ENCODE measurements around the gene GSDMA. TPM values are rescaled to one million over a fixed set of nuclear protein-coding genes. Genes with fewer than 3 reads are reported as not detected.

GSDMA gene
- total RNA-seq, 1 experiment from 2014 or later = not detected

DNA sequence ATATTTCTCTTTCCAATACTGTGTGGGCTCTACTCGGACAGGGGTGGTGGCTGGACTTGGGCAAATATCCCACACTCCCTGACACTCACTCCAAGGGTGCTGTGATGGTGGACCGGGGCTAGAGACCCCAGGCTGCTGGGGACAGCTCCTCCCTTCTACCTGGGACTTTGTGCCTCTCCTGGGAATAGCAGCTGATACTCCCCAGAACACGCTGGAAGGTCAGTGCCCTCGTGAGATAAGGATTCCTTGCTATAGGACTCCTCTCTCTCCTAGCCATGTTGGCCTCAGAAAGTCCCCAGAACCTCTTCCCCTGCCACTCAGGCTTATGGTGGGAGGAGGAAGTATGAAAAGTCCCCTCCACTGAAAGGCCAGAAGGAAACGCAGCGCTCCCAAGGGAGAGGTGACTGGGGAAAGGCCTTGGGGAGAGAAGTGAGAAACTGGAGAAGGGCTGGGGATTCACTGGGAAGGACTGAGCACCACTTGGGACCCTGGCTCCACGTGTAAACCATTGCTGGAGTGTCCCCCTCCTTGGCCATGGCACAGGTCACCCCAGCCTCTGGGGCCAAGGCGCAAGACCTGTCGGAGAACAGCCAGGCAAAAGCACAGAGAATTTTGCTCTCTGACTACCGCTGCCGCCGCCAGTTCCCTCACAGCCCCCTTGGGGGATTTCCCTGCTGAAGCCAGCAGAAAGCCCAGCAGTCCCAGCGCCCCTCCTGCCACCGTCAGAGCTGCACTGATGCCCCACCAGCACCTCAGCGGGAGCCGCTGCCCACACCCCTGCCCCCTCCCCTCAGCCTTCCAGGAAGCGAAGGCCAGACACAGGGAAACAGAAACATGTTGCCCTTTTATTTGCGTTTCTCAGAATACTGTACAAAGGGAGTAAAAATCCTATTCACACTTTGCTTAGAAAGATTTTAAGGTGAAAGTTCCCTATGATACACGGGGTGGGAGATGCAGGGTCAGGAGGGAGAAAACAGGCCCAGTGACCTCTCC lies 42.3 kb upstream of the GSDMA start:
- Histone ChIP-seq H3K23me2 (ENCODE audit: insufficient read length, low read depth, low read length, poor library complexity, severe bottlenecking) (no peaks in the 10 kb centered on the region), H2AK5ac (ENCODE audit: insufficient read length, low read length) (no peak overlapping the region), H4K20me1 (ENCODE audit: control insufficient read depth, insufficient read depth, insufficient read length) (no peaks in the 10 kb centered on the region), H3K27ac (ENCODE audit: insufficient read length, low read depth, low read length) (no peak overlapping the region), H3K4ac (ENCODE audit: low read depth, low read length) (no peak overlapping the region), H3K4me1 (ENCODE audit: insufficient read depth, low read length) (no peaks in the 10 kb centered on the region; the same call in 1 of the 2 replicates), H4K5ac (ENCODE audit: insufficient read length, low read depth, low read length) (no peak overlapping the region), H4K8ac (replicated peaks; ENCODE audit: insufficient read length, low read depth, low read length) (no peak overlapping the region), H4K91ac (ENCODE audit: insufficient read length, low read depth, low read length) (no peak overlapping the region), H3K79me2 (ENCODE audit: insufficient read depth, low read length) (peaks cover 4% of the 10 kb centered on the region; the same call in 1 of the 2 replicates), H3K4me2 (ENCODE audit: insufficient read depth, insufficient read length, low read length) (no peak overlapping the region), H3K23ac (ENCODE audit: insufficient read length, low read depth, low read length) (no peak overlapping the region), H3K9ac (ENCODE audit: extremely low read depth, insufficient read length, low read length) (no peak overlapping the region), H3K79me1 (ENCODE audit: insufficient read depth, low read depth, low read length, poor library complexity, severe bottlenecking) (peaks cover 5% of the 10 kb centered on the region), H2BK12ac (ENCODE audit: insufficient read length, low read depth, low read length) (no peak overlapping the region), H2BK15ac (ENCODE audit: low read depth, low read length) (no peak overlapping the region), H2BK20ac (ENCODE audit: low read depth, low read length, poor library complexity, severe bottlenecking) (no peak overlapping the region), H2AFZ (ENCODE audit: low read length) (no peak overlapping the region), H3K9me3 (ENCODE audit: control insufficient read depth, low read depth, low read length) (no peaks in the 10 kb centered on the region), H3K18ac (ENCODE audit: insufficient read length, low read depth, low read length) (no peak overlapping the region), H3K27me3 (ENCODE audit: insufficient read depth, low read length) (no peaks in the 10 kb centered on the region), H3K14ac (ENCODE audit: insufficient read depth, low read length) (no peak overlapping the region), H2BK5ac (ENCODE audit: insufficient read length, low read length) (no peak overlapping the region), H2BK120ac (ENCODE audit: low read depth, low read length, poor library complexity, severe bottlenecking) (no peak overlapping the region), H3K56ac (ENCODE audit: insufficient read length, low read depth, low read length) (no peak overlapping the region), H3T11ph (ENCODE audit: low read length) (no peak overlapping the region)
- no peak for DNase-seq
- no peak overlapping the region for H3K27ac Mint-ChIP-seq
- no peaks in the 10 kb centered on the region for H3K9me3 Mint-ChIP-seq
- H3K27me3 Mint-ChIP-seq (ENCODE audit: low read depth) = no peaks in the 10 kb centered on the region; the same call in 1 of the 2 replicates
- peaks cover 21 to 47% (median 46%) of the 10 kb centered on the region in 3 experiments; a peak in 6 of 7 replicates for H3K36me3 Mint-ChIP-seq (ENCODE audit: insufficient read depth in 1 of 3, low read depth in 3 of 3)
- no CpG with 5 or more reads among the region's 19 CpGs for WGBS (ENCODE audit: extremely low coverage, insufficient read length, low lambda C conversion rate)
- peaks cover 16% of the 10 kb centered on the region in 2 experiments for H3K4me1 Mint-ChIP-seq
- no peak overlapping the region; a peak in 1 of 5 replicates for H3K4me3 Mint-ChIP-seq
- TF ChIP-seq, protein P1, sequence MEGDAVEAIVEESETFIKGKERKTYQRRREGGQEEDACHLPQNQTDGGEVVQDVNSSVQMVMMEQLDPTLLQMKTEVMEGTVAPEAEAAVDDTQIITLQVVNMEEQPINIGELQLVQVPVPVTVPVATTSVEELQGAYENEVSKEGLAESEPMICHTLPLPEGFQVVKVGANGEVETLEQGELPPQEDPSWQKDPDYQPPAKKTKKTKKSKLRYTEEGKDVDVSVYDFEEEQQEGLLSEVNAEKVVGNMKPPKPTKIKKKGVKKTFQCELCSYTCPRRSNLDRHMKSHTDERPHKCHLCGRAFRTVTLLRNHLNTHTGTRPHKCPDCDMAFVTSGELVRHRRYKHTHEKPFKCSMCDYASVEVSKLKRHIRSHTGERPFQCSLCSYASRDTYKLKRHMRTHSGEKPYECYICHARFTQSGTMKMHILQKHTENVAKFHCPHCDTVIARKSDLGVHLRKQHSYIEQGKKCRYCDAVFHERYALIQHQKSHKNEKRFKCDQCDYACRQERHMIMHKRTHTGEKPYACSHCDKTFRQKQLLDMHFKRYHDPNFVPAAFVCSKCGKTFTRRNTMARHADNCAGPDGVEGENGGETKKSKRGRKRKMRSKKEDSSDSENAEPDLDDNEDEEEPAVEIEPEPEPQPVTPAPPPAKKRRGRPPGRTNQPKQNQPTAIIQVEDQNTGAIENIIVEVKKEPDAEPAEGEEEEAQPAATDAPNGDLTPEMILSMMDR (conservative IDR thresholded peaks at IDR 0.05) = no peak

Measured in H9 (cell line).